Measurements from ENCODE around the gene YBX3.

Gene YBX3

GRCh38 chr12:10725003-10725402 lies 1.9 kb upstream of the YBX3 start:
- H3K27ac ChIP-seq: no peak overlapping the region
- no peak overlapping the region for H3K4me3 ChIP-seq

- peak overlapping the region; percentile 56 to 98 (median 86) for H3K4me3 ChIP-seq
- peak overlapping the region; percentile 85 to 100 (median 95) for H3K27ac ChIP-seq
These were observed 620 bp downstream of the YBX3 start for GRCh38 chr12:10722502-10722904.

GRCh38 chr12:10721651-10722501 lies 1.2 kb downstream of the YBX3 start:
- Histone ChIP-seq H3K4me3 (peak overlapping the region; percentile 56 to 98 (median 86)), H3K27ac (peak overlapping the region; percentile 85 to 100 (median 95))

DNA sequence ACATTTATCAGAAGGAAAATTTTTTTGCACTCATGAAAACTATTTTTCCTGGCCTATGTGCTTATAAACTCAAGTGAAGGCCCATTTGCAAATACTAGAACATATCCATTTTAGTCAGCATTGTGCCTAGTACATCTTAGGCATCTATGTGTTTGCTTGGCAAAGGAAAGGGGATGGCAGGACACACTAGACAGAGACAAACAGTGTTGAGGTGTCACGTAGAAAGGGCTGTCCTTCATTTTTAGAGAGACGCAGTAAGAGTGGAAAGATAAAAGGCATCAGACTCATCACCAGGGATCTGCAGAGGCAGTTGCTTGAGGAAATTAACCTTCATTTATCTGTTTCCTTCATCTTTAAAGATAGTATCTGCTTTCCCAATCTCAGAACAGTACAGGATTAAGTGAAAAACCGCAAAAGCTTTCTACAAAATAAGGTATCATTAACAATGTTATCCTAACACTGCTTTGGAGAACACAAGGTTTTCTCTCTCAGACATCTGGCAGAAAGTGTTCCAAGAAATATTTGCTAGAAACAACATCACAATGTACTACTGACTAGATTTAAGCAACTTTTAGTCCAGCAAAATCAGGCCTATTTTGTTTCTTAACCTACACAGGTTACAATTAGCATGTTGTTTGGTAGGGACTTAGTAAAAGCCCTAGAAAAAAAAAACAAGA lies 2.0 kb downstream of the YBX3 start:
- peak overlapping the region; percentile 56 to 98 (median 86) for H3K4me3 ChIP-seq

GRCh38 chr12:10719482-10719881 lies 3.6 kb downstream of the YBX3 start:
- Histone ChIP-seq H3K4me3 (peak overlapping the region in 2 of 7 experiments; percentile 71 to 88), H3K27ac (peak overlapping the region in 17 of 21 experiments; percentile 17 to 100 (median 90))

More for the DNA sequence above, 2.0 kb downstream of the YBX3 start:
- peak overlapping the region in 19 of 21 experiments; percentile 85 to 100 (median 96) for H3K27ac ChIP-seq

DNA sequence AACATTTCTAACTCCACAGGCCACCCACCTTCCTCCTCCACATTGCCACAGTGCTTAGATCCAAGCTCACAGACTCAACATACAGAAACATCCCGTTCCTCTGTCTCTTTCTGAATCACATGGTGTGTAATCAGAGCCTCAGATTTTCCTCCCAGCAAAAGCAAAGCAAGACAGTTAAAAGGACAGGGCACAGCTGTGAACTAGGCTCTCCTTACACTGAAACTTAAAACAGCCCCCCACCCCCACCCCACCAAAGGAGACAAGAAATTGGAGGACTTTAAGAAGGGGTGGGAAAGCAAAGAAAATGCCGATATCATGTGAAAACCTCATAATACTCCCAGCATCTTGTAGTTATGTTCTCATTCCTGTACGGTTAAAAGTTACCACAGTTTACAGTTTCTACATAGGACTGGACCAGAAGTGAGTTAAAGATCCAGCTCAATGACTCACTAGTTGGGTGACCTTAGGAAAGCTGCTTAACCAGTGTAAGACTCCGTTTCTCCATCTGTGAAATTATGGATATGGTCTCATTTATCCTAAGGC lies 4.8 kb downstream of the YBX3 start:
- Histone ChIP-seq H3K4me3 (peak overlapping the region in 2 of 7 experiments; percentile 9 to 71), H3K27ac (peak overlapping the region in 20 of 21 experiments; percentile 23 to 100 (median 81))

DNA sequence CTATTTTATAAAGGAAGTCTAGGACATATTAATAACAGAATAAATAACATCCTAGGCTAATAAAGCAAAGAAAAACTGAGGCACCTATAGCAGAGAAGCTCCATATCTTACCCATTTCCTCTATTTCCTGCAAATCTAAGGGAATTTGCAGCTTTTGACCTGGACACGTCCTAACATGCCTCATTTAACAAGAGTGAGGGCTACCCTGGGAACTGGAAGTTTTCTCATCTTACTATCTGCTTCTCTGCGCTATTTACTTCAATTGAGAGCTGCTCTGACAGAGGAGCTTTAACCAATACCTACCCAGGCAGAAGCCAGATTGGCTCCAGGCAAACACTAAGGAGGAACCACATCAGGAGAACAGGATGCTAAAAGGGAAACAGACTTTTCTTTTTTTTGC lies 5.7 kb downstream of the YBX3 start:
- Histone ChIP-seq H3K27ac (peak overlapping the region in 19 of 21 experiments; percentile 46 to 100 (median 81)), H3K4me3 (peak overlapping the region in 2 of 7 experiments; percentile 1 to 5)

DNA sequence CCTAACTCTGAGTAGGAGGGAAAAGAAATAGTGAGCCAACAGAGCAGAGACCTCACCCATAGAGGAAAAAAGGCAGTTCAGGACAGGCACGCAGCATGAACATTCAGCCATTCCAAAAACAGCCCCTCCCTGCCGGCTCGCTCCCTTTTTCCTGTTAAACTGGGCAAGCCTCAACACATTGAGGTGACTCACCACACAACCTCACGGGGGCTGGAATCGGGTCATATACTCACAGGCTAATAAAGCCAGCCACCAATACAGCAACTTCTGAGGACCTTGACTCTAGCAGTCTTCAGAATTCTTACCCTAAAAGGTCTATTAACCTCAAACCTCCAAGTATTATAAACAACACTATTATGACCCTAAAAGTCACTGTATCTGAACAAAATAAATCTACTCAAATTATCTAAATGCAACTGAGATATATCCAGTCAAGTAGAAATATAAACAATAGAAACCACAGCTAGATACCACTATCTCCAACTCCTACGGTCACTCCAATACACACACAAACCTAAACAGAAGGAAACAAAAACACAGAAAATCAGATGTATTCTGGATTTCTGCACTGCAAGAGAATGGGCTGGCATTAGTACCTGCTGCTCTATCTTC lies 6.3 kb downstream of the YBX3 start:
- H3K4me3 ChIP-seq: peak overlapping the region in 1 of 7 experiments; percentile 13
- peak overlapping the region in 19 of 21 experiments; percentile 46 to 100 (median 81) for H3K27ac ChIP-seq

- Histone ChIP-seq H3K27ac (peak overlapping the region in 17 of 21 experiments; percentile 35 to 100 (median 69)), H3K4me3 (peak overlapping the region in 1 of 7 experiments; percentile 13)
These were observed 6.8 kb downstream of the YBX3 start for GRCh38 chr12:10716277-10716676.

DNA sequence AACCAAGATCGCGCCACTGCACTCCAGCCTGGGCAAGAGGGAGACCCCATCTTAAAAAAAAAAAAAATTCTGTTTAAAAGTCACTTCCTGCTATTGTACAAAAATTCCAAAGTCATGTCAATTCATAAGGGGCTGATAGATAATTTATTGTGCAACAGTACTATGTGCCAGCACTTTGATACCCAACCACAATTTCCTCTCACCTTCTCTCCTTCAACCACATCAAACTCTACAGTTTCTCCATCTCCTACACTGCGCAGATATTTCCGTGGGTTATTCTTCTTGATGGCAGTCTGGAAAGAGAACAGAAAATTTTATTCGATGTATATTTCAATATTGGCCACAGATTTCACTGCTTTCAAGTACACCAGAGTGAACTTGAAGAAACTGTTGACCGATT lies 7.6 kb downstream of the YBX3 start:
- Histone ChIP-seq H3K27ac (peak overlapping the region in 10 of 21 experiments; percentile 6 to 100 (median 88)), H3K4me3 (no peak overlapping the region)

DNA sequence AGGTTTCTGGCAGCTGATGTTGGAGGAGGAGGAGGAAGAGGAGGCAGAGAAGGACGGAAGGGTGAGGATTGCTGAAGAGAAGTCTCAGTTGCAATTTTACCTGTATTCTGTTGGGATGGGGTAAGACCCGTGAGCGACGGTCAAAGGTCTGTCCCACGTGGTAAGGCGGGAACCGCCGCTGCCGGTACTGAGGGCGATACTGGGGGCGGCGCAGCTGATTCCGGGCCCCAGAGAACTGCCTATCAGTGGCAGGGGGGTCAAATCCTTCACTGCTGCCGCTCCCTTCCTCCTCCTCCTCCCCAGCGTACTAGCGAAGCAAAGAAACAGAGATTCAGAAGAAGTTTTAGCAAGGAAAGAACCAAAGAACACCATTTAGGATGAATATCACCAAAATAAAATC lies 13.3 kb downstream of the YBX3 start:
- Histone ChIP-seq H3K27ac (no peak overlapping the region), H3K4me3 (no peak overlapping the region)

DNA sequence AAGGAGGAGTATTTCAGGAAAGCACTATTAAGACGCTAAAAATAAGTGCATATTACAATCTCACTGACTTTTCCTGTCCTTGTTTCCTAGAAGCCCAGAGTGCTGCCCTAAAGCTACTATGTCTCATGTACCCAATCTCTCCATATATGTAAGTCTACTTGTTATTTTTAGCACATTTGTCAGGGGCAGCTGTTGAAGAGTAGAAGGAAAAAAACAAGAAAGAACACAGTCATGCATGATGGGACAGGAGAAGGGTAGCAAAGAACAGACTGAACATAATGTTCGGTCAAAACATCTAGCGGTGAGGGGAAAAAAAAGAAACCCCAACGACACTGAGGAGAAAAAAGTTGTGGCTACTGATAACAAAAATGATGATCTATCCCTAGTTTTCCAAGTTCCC lies 14.3 kb downstream of the YBX3 start:
- H3K4me3 ChIP-seq: no peak overlapping the region
- H3K27ac ChIP-seq: peak overlapping the region in 1 of 21 experiments; percentile 6

DNA sequence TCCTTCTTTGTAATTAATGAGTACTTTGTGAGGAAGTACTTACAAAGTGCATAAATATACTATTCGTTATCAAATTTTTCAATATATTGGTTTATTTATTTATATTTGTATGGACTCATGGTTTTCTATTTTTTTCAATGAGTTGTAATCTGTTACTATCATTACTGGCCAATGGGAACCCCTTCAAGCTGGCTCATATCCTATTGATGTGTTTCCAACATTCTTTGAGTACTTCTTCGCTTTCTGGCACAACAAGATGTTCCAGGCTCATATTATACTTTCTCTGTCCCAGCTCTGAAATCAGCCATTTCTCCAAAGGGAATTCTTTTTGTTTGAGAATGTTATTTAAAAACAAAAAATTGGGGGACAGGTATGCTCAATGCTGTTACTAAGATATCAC lies 17.5 kb downstream of the YBX3 start:
- H3K27ac ChIP-seq: peak overlapping the region in 1 of 21 experiments; percentile 8

GRCh38 chr12:10701843-10702242 lies 21.3 kb downstream of the YBX3 start:
- peak overlapping the region in 8 of 21 experiments; percentile 7 to 59 (median 43) for H3K27ac ChIP-seq
- no peak overlapping the region for H3K4me3 ChIP-seq

More for the DNA sequence above, 17.5 kb downstream of the YBX3 start:
- H3K4me3 ChIP-seq: no peak overlapping the region

- Histone ChIP-seq H3K4me3 (no peak overlapping the region), H3K27ac (peak overlapping the region in 12 of 21 experiments; percentile 7 to 66 (median 48))
These were observed 21.9 kb downstream of the YBX3 start for GRCh38 chr12:10701131-10701681.

DNA sequence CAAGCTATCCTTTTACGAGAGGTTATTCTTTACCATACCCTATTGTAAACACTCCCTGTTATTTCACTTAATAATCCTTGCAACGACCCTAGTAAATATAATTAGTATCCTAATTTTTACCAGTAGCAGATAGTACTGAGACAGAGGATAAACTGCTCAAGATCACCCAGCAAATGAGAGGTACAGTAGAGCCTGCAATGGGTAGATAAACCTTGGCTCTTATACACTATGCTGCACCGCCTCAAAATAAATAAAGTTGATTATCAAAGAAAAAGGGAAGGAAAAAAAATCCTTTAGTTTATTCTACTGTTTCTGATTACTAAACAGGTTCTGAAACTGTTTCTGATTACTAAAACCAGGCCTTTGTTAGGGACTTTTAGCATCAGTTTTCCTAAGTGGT lies 22.5 kb downstream of the YBX3 start:
- Histone ChIP-seq H3K4me3 (no peak overlapping the region), H3K27ac (peak overlapping the region in 10 of 21 experiments; percentile 3 to 66 (median 28))

- H3K4me3 ChIP-seq: no peak overlapping the region
These were observed 25.3 kb downstream of the YBX3 start for GRCh38 chr12:10697862-10698261.

DNA sequence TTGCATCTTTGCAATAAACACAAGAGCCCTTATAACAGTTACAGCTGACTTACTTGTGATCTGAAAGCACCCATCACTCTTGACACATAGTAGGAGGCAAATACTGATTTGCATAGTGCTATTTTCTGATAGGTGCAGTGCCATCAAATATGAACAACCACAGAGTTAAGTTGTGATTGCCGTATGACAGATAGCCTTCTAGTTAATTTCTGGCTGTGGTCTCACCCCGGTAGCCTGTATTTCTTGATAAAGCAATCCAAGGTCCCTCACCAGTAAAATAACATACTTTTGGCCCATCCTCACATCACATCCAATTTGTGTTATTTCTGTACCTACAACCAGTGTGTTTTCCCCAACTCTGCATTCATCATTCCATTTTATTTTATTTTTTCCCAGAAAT lies 26.0 kb downstream of the YBX3 start:
- H3K27ac ChIP-seq: no peak overlapping the region
- H3K4me3 ChIP-seq: no peak overlapping the region

More at GRCh38 chr12:10697862-10698261, 25.3 kb downstream of the YBX3 start:
- H3K27ac ChIP-seq: no peak overlapping the region

DNA sequence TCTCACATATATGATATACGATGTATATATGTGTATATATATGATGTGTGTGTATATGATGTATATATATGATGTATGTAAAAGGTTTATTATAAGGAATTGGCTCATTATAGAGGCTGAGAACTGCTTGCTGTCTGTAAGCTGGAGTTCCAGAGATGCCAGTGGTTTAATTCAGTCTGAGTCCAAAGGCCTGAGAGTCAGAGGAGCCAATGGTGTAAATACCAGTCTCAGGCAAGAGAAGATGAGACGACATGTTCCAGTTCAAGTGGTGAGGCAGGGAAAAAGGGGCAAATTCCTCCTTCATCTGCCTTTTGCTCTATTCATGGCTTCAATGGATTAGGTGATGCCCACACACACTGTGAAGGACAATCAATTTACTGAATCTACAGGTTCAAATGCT lies 32.2 kb downstream of the YBX3 start:
- Histone ChIP-seq H3K4me3 (no peak overlapping the region), H3K27ac (no peak overlapping the region)
